Activated CD4-positive, alpha-beta T cell treated with anti-CD3 and anti-CD28 coated beads, Interleukin-2, amount 10 ng/mL, durations not matched to agents 24 days and 14 days (primary cell): ENCODE measurements around the gene ABCF2. TPM values are rescaled to one million over a fixed set of nuclear protein-coding genes. Genes with fewer than 3 reads are reported as not detected.

Experiments used
- DNase-seq: peaks from one replicate; pipeline ENCODE4 v3.0.0; 2022
- H3K27ac Mint-ChIP-seq: one replicate; pipeline ENCODE4 v1.8.0; 2022; ENCODE audit warnings: mild to moderate bottlenecking, mixed read lengths
- H3K27me3 Mint-ChIP-seq: one replicate; pipeline ENCODE4 v1.8.0; 2022; ENCODE audit warnings: mixed read lengths
- H3K36me3 Mint-ChIP-seq: one replicate; pipeline ENCODE4 v1.8.0; 2022; ENCODE audit warnings: low read depth, mild to moderate bottlenecking, mixed read lengths
- H3K4me1 Mint-ChIP-seq: one replicate; pipeline ENCODE4 v1.8.0; 2021; ENCODE audit warnings: mixed read lengths
- H3K4me3 Mint-ChIP-seq: one replicate; pipeline ENCODE4 v1.8.0; 2022; ENCODE audit warnings: mild to moderate bottlenecking, moderate library complexity, mixed read lengths
- H3K9me3 Mint-ChIP-seq: one replicate; pipeline ENCODE4 v1.8.0; 2021; ENCODE audit warnings: mixed read lengths
- intact Hi-C: fragments of 100-400 bp; cut with micrococcal nuclease; formaldehyde crosslinking; loops from one replicate; pipeline ENCODE4 v1.15.1; 2023
- total RNA-seq: library from RNA; stranded (reverse); gene quantifications from 2 replicates; pipeline ENCODE4 v1.2.3, GENCODE V29; 2022

Gene ABCF2
- total RNA-seq, 1 donor from 2014 or later = 84.6 TPM

DNA sequence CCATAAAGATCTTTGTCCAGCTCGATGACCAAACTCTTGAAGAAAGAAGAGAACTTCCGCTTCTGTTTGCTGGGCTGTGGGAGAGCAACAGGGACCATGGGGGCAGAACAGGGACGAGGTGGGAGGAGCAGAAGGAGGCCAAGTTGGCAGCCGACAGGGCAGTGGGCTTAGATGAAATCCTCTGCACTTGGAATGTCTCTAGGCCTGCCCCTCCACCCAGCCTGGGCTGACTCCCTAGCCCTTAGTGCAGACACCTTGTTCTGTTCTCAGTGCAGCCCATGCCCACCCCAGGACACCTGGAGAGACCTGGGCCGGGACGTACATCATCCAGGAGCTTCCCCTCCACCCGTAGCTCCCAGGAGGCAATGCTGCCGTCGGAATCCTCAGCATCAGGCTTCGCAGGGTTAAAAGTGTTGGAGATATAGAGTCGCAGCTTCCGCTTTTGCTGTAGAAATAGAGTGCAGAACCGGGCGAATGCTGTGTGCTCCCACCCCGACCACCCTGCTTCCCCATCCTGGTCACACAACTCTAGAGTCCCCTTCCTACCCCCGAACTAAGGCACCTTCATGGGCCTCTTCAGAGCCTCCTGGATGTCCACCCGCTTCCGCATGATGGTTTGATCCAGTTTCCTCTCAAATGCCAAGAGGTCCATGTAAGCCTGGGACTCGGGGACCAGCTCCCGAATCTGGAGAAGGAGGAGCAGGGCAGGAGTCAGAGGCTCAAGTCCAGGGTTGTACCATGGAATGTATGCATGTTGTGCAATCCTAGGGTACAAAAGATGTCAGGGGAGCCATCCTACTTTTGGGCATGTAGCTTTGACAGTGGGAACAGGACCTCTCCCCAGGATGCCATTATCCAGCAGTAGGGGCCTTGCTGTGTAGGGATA lies 15.4 kb upstream of the ABCF2 start:
- Mint-ChIP-seq H3K9me3 (no peaks in the 10 kb centered on the region), H3K27me3 (peaks cover 20% of the 10 kb centered on the region), H3K36me3 (peaks cover 5% of the 10 kb centered on the region), H3K27ac (no peak overlapping the region), H3K4me1 (peaks cover 25% of the 10 kb centered on the region), H3K4me3 (no peak overlapping the region)
- no peak for DNase-seq
- intact Hi-C loops = loop anchor here (10.0 kb wide), 2 partner anchors 118 to 202 kb away; partner anchors contain the start of gene CRYGN

DNA sequence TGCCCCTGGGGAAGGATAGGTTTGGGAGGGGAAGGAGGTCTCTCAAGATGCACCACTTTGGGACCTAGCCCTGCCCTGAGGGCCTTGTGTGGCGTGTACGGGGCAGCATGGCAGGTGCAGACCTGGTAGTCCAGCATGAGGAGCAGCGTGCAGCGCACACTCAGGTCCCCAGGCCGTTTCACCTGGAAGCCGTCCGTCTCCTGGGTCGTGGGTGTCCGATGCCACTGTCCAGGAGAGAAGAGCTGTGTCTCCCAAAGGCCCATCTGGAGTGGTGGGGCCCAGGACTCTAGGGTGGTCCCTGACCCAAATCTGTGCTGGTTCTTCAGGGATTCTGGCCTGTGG lies 14.7 kb upstream of the ABCF2 start:
- DNase-seq = no peak
- Mint-ChIP-seq H3K36me3 (peaks cover 8% of the 10 kb centered on the region), H3K4me3 (no peak overlapping the region), H3K9me3 (no peaks in the 10 kb centered on the region), H3K27ac (no peak overlapping the region), H3K27me3 (peaks cover 13% of the 10 kb centered on the region), H3K4me1 (peaks cover 25% of the 10 kb centered on the region)
- intact Hi-C loops = loop anchor here (10.0 kb wide), 2 partner anchors 117 to 203 kb away; partner anchors contain the start of gene CRYGN

DNA sequence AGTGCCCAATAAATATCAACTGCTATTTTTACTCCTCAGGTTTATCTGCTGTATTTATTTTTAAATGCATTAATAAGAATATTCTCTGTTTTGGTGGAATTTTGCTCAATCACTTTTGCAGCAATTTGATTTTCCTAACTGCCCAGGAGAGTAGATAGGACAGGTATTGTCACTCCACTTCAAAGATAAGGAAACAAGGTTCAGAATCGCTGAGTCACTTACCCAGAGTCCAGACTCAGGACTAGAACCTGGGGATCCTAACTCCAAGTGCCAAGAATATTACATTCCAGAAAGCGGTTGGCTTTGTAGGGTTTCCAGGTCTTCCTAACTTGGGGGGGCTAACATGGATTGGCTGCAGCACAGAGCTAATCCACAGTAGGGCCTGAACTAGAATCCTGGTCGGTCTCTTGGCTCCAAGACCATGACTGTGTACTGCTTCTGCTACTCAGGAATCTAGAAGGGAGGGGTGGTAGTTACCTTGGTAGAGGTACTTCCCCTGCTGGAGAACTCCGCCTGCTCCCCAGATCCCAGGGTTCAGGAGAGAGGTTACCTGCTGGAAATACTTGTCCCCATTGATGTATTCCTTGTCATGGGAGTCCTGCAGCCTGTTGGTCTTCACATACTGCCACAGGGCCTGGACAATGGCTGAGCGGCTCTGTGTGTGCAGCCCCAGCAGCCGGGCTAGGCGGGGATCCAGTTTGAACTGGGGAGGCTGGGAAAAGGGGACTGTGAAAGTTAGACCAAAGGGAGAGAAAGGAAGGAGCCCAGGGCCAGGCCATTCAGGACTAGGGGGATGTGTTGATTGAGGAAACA lies 14.1 kb upstream of the ABCF2 start:
- Mint-ChIP-seq H3K4me1 (peaks cover 21% of the 10 kb centered on the region), H3K36me3 (peaks cover 14% of the 10 kb centered on the region), H3K27me3 (peaks cover 7% of the 10 kb centered on the region), H3K27ac (no peak overlapping the region), H3K4me3 (no peak overlapping the region), H3K9me3 (no peaks in the 10 kb centered on the region)
- intact Hi-C loops = loop anchor here (10.0 kb wide), 2 partner anchors 116 to 204 kb away; partner anchors contain the start of gene CRYGN
- no peak for DNase-seq

DNA sequence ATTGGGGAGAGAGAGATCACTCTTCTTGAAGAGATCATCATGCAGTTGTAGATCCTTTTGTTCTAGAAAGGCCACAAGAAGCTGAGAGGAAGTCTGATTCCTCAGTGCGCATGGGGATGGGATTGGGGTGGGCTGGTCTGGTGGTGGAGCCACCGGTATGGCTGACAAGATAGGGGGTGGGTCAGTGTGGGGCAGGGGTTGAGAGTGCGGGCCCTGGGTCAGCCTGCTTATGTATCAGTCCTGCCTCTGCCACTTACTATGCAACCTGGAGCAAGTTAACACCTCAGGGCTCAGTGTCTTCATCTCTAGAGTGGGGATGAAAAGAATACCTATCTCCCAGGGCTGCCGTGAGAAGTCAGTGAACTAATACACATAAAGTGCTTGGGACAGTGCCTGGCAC lies 13.5 kb upstream of the ABCF2 start:
- Mint-ChIP-seq H3K36me3 (peaks cover 17% of the 10 kb centered on the region), H3K27ac (no peak overlapping the region), H3K4me3 (no peak overlapping the region), H3K4me1 (peaks cover 20% of the 10 kb centered on the region), H3K27me3 (peaks cover 3% of the 10 kb centered on the region), H3K9me3 (no peaks in the 10 kb centered on the region)
- no peak for DNase-seq
- intact Hi-C loops = loop anchor here (10.0 kb wide), 2 partner anchors 116 to 204 kb away; partner anchors contain the start of gene CRYGN

DNA sequence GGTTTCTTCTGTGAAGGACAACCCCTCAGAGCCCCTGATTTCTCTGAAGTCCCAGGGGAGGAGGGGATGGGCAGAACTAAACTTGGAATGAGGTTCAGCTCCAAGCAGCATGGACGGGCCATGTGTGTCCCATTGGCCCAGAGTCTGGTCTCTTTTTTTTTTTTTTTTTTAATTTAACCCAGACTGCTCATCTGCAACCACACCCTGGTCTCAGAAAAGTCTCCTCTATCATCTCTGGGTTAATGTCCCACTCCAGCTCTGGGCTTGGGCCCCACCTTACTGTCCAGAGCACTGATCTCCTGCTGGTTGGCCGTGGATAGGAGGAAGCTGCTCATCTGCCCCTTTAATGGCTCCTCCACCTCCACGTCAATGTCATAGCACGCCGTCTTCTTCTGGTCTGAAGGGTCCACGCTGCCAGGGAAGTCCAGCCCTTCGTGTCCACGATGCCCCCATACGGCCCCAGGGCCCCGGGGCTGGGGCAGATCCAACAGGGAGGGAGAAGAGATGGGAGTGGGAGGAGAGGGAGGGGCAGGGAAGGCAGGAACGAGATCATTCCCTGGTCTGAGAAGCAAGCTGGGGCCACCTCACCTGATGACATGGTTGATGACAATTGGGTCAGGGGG lies 12.9 kb upstream of the ABCF2 start:
- Mint-ChIP-seq H3K4me1 (peaks cover 19% of the 10 kb centered on the region), H3K27ac (no peak overlapping the region), H3K27me3 (peaks cover 3% of the 10 kb centered on the region), H3K4me3 (no peak overlapping the region), H3K36me3 (peaks cover 23% of the 10 kb centered on the region), H3K9me3 (no peaks in the 10 kb centered on the region)
- intact Hi-C loops = loop anchor here (10.0 kb wide), 2 partner anchors 115 to 205 kb away; partner anchors contain the start of gene CRYGN
- no peak for DNase-seq

DNA sequence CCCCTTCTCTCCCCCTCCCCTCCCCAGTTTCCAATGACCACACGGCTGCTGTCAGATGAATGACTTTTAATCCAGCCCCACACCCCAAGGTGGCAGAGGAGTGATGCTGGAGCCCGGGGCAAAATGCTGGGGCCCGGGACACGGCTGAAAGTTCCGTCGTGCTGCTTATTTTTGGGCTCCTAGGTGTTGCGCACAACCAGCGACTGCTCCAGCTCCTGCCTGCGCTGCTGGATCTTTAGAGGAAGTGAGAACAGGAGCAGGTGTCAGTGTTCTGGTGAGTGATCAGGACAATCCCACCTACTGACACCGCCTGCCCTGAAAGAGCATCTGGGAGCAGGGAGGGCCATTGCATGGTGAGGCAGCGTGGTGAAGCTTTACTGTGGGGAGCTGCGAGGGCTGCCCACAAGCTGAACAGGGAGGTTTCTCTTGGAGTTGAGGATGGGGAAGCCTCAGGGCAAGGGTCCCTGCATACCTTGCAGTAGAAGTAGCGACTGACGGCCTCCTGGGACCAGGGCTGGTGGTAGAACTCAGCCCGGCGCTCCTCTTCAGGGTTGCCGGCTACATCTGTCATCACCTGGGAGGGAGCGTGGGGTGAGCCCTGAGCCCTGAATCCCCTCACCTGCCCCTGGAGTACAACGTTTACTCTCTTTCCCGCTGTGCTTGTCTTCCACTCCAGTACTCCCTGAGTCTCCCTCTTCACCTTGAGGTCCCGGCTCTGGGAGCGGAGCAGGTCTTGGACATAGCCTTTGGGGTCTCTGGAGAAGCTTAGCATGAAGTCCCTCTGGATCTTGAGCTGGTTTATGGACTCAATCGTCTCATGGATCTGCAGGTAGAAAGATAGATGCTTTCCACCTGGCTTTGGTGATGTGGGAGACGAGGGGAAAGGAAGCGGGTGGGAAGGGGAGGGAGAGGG lies 12.2 kb upstream of the ABCF2 start:
- Mint-ChIP-seq H3K27ac (no peak overlapping the region), H3K27me3 (no peaks in the 10 kb centered on the region), H3K36me3 (peaks cover 26% of the 10 kb centered on the region), H3K9me3 (no peaks in the 10 kb centered on the region), H3K4me3 (no peak overlapping the region), H3K4me1 (peaks cover 17% of the 10 kb centered on the region)
- DNase-seq = no peak
- intact Hi-C loops = no loop called here

DNA sequence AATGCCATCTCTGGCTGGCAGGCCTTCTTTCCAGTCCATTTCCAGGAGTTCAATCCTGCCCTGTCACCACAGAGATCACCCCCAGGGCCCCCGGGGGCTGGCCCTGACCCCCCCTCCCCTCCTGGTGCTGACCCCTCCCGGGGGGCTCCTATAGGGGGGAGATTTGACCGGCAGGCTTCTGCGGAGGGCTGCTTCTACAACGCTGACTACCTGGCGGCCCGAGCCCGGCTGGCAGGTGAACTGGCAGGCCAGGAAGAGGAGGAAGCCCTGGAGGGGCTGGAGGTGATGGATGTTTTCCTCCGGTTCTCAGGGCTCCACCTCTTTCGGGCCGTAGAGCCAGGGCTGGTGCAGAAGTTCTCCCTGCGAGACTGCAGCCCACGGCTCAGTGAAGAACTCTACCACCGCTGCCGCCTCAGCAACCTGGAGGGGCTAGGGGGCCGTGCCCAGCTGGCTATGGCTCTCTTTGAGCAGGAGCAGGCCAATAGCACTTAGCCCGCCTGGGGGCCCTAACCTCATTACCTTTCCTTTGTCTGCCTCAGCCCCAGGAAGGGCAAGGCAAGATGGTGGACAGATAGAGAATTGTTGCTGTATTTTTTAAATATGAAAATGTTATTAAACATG lies 11.3 kb upstream of the ABCF2 start:
- H3K4me1 Mint-ChIP-seq = peaks cover 16% of the 10 kb centered on the region
- peaks cover 32% of the 10 kb centered on the region for H3K36me3 Mint-ChIP-seq
- H3K27me3 Mint-ChIP-seq = no peaks in the 10 kb centered on the region
- no peak overlapping the region for H3K4me3 Mint-ChIP-seq
- DNase-seq = no peak
- intact Hi-C loops = no loop called here
- H3K9me3 Mint-ChIP-seq = no peaks in the 10 kb centered on the region
- no peak overlapping the region for H3K27ac Mint-ChIP-seq

DNA sequence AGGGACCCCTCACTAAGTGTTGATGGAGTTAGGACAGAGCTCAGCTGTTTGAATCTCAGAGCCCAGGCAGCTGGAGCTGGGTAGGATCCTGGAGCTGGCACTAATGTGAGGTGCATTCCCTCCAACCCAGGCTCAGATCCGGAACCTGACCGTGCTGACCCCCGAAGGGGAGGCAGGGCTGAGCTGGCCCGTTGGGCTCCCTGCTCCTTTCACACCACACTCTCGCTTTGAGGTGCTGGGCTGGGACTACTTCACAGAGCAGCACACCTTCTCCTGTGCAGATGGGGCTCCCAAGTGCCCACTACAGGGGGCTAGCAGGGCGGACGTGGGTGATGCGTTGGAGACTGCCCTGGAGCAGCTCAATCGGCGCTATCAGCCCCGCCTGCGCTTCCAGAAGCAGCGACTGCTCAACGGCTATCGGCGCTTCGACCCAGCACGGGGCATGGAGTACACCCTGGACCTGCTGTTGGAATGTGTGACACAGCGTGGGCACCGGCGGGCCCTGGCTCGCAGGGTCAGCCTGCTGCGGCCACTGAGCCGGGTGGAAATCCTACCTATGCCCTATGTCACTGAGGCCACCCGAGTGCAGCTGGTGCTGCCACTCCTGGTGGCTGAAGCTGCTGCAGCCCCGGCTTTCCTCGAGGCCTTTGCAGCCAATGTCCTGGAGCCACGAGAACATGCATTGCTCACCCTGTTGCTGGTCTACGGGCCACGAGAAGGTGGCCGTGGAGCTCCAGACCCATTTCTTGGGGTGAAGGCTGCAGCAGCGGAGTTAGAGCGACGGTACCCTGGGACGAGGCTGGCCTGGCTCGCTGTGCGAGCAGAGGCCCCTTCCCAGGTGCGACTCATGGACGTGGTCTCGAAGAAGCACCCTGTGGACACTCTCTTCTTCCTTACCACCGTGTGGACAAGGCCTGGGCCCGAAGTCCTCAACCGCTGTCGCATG lies 10.5 kb upstream of the ABCF2 start:
- H3K27ac Mint-ChIP-seq = no peak overlapping the region
- H3K4me1 Mint-ChIP-seq = peaks cover 16% of the 10 kb centered on the region
- H3K4me3 Mint-ChIP-seq = no peak overlapping the region
- no peaks in the 10 kb centered on the region for H3K27me3 Mint-ChIP-seq
- H3K9me3 Mint-ChIP-seq = no peaks in the 10 kb centered on the region
- H3K36me3 Mint-ChIP-seq = peaks cover 35% of the 10 kb centered on the region
- intact Hi-C loops = no loop called here
- no peak for DNase-seq

DNA sequence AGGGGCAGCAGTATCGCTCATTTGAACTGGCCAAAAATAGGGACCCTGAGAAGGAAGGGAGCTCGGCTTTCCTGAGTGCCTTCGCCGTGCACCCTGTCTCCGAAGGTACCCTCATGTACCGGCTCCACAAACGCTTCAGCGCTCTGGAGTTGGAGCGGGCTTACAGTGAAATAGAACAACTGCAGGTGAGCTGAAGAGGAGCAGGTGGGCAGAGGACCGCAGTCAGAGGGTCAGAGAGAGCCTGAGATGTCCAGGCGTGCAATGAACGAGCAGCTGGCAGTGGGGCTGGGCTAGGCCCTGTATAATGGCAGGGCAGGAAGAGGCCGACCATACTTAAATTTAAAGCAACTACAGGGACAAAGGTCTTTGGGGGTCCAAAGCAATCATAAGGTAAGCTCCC lies 9.4 kb upstream of the ABCF2 start:
- Mint-ChIP-seq H3K27ac (no peak overlapping the region), H3K9me3 (no peaks in the 10 kb centered on the region), H3K4me1 (peaks cover 25% of the 10 kb centered on the region), H3K36me3 (peaks cover 35% of the 10 kb centered on the region), H3K27me3 (no peaks in the 10 kb centered on the region), H3K4me3 (no peak overlapping the region)
- intact Hi-C loops = no loop called here
- no peak for DNase-seq

DNA sequence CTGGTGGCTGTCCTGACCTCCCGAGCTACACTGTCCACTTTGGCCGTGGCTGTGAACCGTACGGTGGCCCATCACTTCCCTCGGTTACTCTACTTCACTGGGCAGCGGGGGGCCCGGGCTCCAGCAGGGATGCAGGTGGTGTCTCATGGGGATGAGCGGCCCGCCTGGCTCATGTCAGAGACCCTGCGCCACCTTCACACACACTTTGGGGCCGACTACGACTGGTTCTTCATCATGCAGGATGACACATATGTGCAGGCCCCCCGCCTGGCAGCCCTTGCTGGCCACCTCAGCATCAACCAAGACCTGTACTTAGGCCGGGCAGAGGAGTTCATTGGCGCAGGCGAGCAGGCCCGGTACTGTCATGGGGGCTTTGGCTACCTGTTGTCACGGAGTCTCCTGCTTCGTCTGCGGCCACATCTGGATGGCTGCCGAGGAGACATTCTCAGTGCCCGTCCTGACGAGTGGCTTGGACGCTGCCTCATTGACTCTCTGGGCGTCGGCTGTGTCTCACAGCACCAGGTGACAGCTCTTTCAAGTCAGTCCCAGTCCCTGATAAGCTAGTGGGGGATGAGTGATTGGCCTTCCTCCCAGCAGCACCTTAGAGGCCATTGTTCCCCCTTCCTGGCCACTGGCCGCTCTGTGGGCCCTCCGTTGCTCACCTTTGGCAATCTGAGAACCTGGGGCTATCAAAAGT lies 8.2 kb upstream of the ABCF2 start:
- H3K27me3 Mint-ChIP-seq = peaks cover 3% of the 10 kb centered on the region
- H3K4me1 Mint-ChIP-seq = peaks cover 25% of the 10 kb centered on the region
- DNase-seq = no peak
- intact Hi-C loops = no loop called here
- H3K36me3 Mint-ChIP-seq = peaks cover 35% of the 10 kb centered on the region
- no peaks in the 10 kb centered on the region for H3K9me3 Mint-ChIP-seq
- H3K27ac Mint-ChIP-seq = no peak overlapping the region
- peak overlapping the region; percentile 100 for H3K4me3 Mint-ChIP-seq

DNA sequence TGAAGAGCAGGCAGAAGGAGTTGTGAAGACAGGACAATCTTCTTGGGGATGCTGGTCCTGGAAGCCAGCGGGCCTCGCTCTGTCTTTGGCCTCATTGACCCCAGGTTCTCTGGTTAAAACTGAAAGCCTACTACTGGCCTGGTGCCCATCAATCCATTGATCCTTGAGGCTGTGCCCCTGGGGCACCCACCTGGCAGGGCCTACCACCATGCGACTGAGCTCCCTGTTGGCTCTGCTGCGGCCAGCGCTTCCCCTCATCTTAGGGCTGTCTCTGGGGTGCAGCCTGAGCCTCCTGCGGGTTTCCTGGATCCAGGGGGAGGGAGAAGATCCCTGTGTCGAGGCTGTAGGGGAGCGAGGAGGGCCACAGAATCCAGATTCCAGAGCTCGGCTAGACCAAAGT lies 6.8 kb upstream of the ABCF2 start:
- H3K9me3 Mint-ChIP-seq = no peaks in the 10 kb centered on the region
- DNase-seq = no peak
- peaks cover 30% of the 10 kb centered on the region for H3K36me3 Mint-ChIP-seq
- peak overlapping the region; percentile 100 for H3K4me3 Mint-ChIP-seq
- intact Hi-C loops = loop anchor here (1.0 kb wide), 2 partner anchors 10 to 116 kb away; no protein-coding TSS in a partner anchor
- H3K27me3 Mint-ChIP-seq = peaks cover 6% of the 10 kb centered on the region
- H3K27ac Mint-ChIP-seq = peak overlapping the region; percentile 99
- H3K4me1 Mint-ChIP-seq = peaks cover 25% of the 10 kb centered on the region
